ENCODE data around the gene GSDMA. TPM values are rescaled to one million over a fixed set of nuclear protein-coding genes. Genes with fewer than 3 reads are reported as not detected.

The GSDMA gene
- total and polyA plus RNA-seq, 2 experiments from 2014 or later: 0.08 TPM; not detected in 1

GRCh38 chr17:39933912-39934311, 28.9 kb upstream of the GSDMA start:
- Histone ChIP-seq H3K27ac (peak overlapping the region; percentile 10), H3K9me3 (ENCODE audit: low read depth) (no peaks in the 10 kb centered on the region), H2AFZ (no peak overlapping the region), H4K20me1 (ENCODE audit: insufficient read depth, poor library complexity, severe bottlenecking) (no peaks in the 10 kb centered on the region), H3K79me2 (no peaks in the 10 kb centered on the region), H3K4me3 (no peak overlapping the region), H3K36me3 (replicated peaks; ENCODE audit: insufficient read depth, low read depth) (no peaks in the 10 kb centered on the region), H3K27me3 (no peaks in the 10 kb centered on the region), H3K9me2 (replicated peaks; ENCODE audit: insufficient read depth) (no peaks in the 10 kb centered on the region), H3K4me2 (peak overlapping the region; percentile 58), H3K4me1 (ENCODE audit: insufficient read depth) (peaks cover 1% of the 10 kb centered on the region)
- DNase-seq (ENCODE audit: low spot score): no peak
- TF ChIP-seq EZH2 (IDR thresholded peaks at IDR 0.05; ENCODE audit: borderline replicate concordance) (no peak), EZH2phosphoT487 (IDR thresholded peaks at IDR 0.05; ENCODE audit: low read depth, severe bottlenecking, unreplicated experiment) (no peak)
- TF ChIP-seq, protein P1, sequence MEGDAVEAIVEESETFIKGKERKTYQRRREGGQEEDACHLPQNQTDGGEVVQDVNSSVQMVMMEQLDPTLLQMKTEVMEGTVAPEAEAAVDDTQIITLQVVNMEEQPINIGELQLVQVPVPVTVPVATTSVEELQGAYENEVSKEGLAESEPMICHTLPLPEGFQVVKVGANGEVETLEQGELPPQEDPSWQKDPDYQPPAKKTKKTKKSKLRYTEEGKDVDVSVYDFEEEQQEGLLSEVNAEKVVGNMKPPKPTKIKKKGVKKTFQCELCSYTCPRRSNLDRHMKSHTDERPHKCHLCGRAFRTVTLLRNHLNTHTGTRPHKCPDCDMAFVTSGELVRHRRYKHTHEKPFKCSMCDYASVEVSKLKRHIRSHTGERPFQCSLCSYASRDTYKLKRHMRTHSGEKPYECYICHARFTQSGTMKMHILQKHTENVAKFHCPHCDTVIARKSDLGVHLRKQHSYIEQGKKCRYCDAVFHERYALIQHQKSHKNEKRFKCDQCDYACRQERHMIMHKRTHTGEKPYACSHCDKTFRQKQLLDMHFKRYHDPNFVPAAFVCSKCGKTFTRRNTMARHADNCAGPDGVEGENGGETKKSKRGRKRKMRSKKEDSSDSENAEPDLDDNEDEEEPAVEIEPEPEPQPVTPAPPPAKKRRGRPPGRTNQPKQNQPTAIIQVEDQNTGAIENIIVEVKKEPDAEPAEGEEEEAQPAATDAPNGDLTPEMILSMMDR (IDR thresholded peaks at IDR 0.05; ENCODE audit: poor library complexity): no peak
- WGBS (ENCODE audit: low lambda C conversion rate, missing lambda C conversion rate): 92% methylated on average over 5 of the region's 5 CpGs

- no peaks in the 10 kb centered on the region for H4K20me1 ChIP-seq (ENCODE audit: insufficient read depth, poor library complexity, severe bottlenecking)
- H3K36me3 ChIP-seq (replicated peaks; ENCODE audit: insufficient read depth, low read depth): no peaks in the 10 kb centered on the region
- H3K4me1 ChIP-seq (ENCODE audit: insufficient read depth): peaks cover 2% of the 10 kb centered on the region
- no peak for DNase-seq (ENCODE audit: low spot score)
- H3K27me3 ChIP-seq: no peaks in the 10 kb centered on the region
- WGBS (ENCODE audit: low lambda C conversion rate, missing lambda C conversion rate): 56% methylated on average over 5 of the region's 5 CpGs
- H3K4me2 ChIP-seq: peak overlapping the region; percentile 58
- no peak overlapping the region for H3K4me3 ChIP-seq
- no peak overlapping the region for H2AFZ ChIP-seq
- H3K9me2 ChIP-seq (replicated peaks; ENCODE audit: insufficient read depth): no peaks in the 10 kb centered on the region
- TF ChIP-seq, protein P1 (IDR thresholded peaks at IDR 0.05; ENCODE audit: poor library complexity): no peak
- TF ChIP-seq EZH2phosphoT487 (IDR thresholded peaks at IDR 0.05; ENCODE audit: low read depth, severe bottlenecking, unreplicated experiment) (no peak), EZH2 (IDR thresholded peaks at IDR 0.05; ENCODE audit: borderline replicate concordance) (no peak)
- H3K79me2 ChIP-seq: no peaks in the 10 kb centered on the region
- H3K27ac ChIP-seq: peak overlapping the region; percentile 10
- H3K9me3 ChIP-seq (ENCODE audit: low read depth): no peaks in the 10 kb centered on the region
These were observed 28.5 kb upstream of the GSDMA start for GRCh38 chr17:39934324-39934723.

DNA sequence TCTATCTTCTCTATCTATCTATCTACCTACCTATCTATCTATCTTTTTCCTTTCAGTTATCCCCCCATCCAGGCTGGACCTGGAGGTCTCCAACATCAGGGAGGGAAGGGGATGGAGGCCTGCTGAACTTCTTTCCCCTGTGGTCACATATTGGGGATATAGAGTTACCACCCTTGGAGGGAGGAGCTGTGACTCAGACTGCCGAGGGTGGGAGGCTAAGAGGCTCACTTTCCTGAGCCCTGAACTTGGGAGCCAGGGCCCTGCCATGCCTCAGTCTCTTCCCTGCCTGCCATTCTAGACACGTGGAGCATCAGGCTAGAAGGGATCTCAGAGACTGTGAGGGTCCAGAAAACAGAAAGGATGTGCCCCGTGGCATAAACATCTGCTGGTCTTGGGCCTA, 26.9 kb upstream of the GSDMA start:
- Histone ChIP-seq H3K9me2 (replicated peaks; ENCODE audit: insufficient read depth) (no peaks in the 10 kb centered on the region), H3K4me3 (no peak overlapping the region), H3K79me2 (no peaks in the 10 kb centered on the region), H4K20me1 (ENCODE audit: insufficient read depth, poor library complexity, severe bottlenecking) (no peaks in the 10 kb centered on the region), H3K27ac (no peak overlapping the region), H3K9me3 (ENCODE audit: low read depth) (no peaks in the 10 kb centered on the region), H3K4me2 (no peak overlapping the region), H3K36me3 (replicated peaks; ENCODE audit: insufficient read depth, low read depth) (no peaks in the 10 kb centered on the region), H3K27me3 (no peaks in the 10 kb centered on the region), H3K4me1 (ENCODE audit: insufficient read depth) (peaks cover 8% of the 10 kb centered on the region), H2AFZ (no peak overlapping the region)
- TF ChIP-seq, protein P1 (IDR thresholded peaks at IDR 0.05; ENCODE audit: poor library complexity): no peak
- TF ChIP-seq EZH2phosphoT487 (IDR thresholded peaks at IDR 0.05; ENCODE audit: low read depth, severe bottlenecking, unreplicated experiment) (no peak), EZH2 (IDR thresholded peaks at IDR 0.05; ENCODE audit: borderline replicate concordance) (no peak)
- DNase-seq (ENCODE audit: low spot score): no peak
- 77% methylated on average over 3 of the region's 3 CpGs for WGBS (ENCODE audit: low lambda C conversion rate, missing lambda C conversion rate)

GRCh38 chr17:39937447-39937846, 25.4 kb upstream of the GSDMA start:
- 91% methylated on average over 3 of the region's 3 CpGs for WGBS (ENCODE audit: low lambda C conversion rate, missing lambda C conversion rate)
- no peak overlapping the region for H3K27ac ChIP-seq
- H3K4me2 ChIP-seq: no peak overlapping the region
- no peaks in the 10 kb centered on the region for H3K79me2 ChIP-seq
- no peaks in the 10 kb centered on the region for H3K9me3 ChIP-seq (ENCODE audit: low read depth)
- H4K20me1 ChIP-seq (ENCODE audit: insufficient read depth, poor library complexity, severe bottlenecking): no peaks in the 10 kb centered on the region
- no peak overlapping the region for H3K4me3 ChIP-seq
- no peak overlapping the region for H2AFZ ChIP-seq
- no peak for TF ChIP-seq EZH2phosphoT487 (IDR thresholded peaks at IDR 0.05; ENCODE audit: low read depth, severe bottlenecking, unreplicated experiment)
- no peak for TF ChIP-seq EZH2 (IDR thresholded peaks at IDR 0.05; ENCODE audit: borderline replicate concordance)
- TF ChIP-seq, protein P1 (IDR thresholded peaks at IDR 0.05; ENCODE audit: poor library complexity): no peak
- DNase-seq (ENCODE audit: low spot score): no peak
- no peaks in the 10 kb centered on the region for H3K9me2 ChIP-seq (replicated peaks; ENCODE audit: insufficient read depth)
- H3K27me3 ChIP-seq: no peaks in the 10 kb centered on the region
- H3K4me1 ChIP-seq (ENCODE audit: insufficient read depth): peaks cover 8% of the 10 kb centered on the region
- no peaks in the 10 kb centered on the region for H3K36me3 ChIP-seq (replicated peaks; ENCODE audit: insufficient read depth, low read depth)
